ENCODE data around the gene TENT5C.

Gene TENT5C

DNA sequence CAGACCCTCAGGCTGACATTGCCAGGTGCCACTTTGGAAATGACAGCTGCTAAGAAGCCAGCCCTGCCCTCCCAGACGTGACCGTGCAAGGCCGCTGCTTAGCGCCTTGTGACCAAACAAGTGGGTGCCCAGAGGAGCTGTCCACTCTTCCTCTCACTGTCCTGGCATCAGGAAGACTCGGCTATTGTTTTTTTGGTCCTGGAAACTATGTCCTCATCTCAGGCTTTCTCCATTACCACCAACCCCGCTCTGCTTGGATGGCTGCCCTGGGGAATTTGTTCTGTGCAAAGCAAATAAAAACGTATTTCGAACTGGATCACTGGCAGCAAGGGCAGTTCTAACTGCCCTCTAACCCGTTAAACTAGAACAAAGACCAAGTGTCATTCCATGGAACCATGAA lies 13.7 kb upstream of the TENT5C start:
- ATAC-seq, result no peak
- TF ChIP-seq ZC3H10 (CRISPR knock-in tag; IDR thresholded peaks at IDR 0.05) (no peak), OSR1 (CRISPR knock-in tag; IDR thresholded peaks at IDR 0.05) (no peak), ZNF565 (CRISPR knock-in tag; conservative IDR thresholded peaks at IDR 0.05; ENCODE audit: low read depth) (no peak), ESRRG (CRISPR knock-in tag; IDR thresholded peaks at IDR 0.05) (no peak), PPARA (CRISPR knock-in tag; IDR thresholded peaks at IDR 0.05; ENCODE audit: borderline replicate concordance) (no peak), GLIS3 (CRISPR knock-in tag; IDR thresholded peaks at IDR 0.05) (no peak), TOX (CRISPR knock-in tag; IDR thresholded peaks at IDR 0.05; ENCODE audit: borderline replicate concordance) (no peak), ZFP3 (CRISPR knock-in tag; IDR thresholded peaks at IDR 0.05) (no peak), RARB (CRISPR knock-in tag; IDR thresholded peaks at IDR 0.05) (no peak), ARNTL (CRISPR knock-in tag; IDR thresholded peaks at IDR 0.05; ENCODE audit: borderline replicate concordance, low read depth) (no peak)
- TF ChIP-seq, protein P1, sequence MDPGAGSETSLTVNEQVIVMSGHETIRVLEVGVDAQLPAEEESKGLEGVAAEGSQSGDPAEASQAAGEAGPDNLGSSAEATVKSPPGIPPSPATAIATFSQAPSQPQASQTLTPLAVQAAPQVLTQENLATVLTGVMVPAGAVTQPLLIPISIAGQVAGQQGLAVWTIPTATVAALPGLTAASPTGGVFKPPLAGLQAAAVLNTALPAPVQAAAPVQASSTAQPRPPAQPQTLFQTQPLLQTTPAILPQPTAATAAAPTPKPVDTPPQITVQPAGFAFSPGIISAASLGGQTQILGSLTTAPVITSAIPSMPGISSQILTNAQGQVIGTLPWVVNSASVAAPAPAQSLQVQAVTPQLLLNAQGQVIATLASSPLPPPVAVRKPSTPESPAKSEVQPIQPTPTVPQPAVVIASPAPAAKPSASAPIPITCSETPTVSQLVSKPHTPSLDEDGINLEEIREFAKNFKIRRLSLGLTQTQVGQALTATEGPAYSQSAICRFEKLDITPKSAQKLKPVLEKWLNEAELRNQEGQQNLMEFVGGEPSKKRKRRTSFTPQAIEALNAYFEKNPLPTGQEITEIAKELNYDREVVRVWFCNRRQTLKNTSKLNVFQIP (CRISPR knock-in tag; IDR thresholded peaks at IDR 0.05; ENCODE audit: borderline replicate concordance, low read depth), result no peak

DNA sequence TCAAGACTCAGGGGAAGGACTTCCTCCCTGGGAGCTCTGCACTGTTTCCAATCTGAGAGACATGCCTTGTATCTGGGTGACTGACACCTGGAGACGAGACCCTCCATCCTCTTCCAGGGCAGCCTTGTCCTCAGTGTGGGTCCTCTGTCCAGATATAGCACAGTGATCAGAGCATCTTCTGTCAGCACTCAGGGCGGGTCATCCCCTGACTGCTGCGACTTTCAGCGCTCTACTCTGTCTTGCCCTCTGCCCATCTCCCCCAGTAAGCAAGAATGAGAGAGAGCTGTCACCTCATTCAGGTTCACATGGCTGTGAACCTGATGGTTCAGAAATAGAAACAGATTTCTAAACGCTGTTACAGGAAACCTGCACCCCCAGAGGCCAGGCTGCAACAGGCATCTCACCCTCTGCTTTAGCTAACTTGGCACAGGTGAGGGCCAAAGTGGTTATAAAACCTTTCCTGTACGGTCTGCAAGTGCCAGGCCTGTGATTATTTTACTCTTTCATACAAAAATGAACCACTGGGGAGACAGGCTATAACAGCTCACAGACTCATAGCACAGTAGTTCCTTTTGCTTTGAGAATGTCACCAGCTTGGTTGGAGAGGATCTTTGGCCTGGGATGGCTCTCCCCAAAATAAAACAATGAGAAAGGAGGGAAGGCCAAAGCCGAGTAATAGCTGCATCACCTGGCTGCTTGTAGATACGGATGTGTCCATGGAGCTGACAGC lies 11.4 kb upstream of the TENT5C start:
- TF ChIP-seq ZNF8 (CRISPR knock-in tag; IDR thresholded peaks at IDR 0.05) (no peak), ARNTL (CRISPR knock-in tag; IDR thresholded peaks at IDR 0.05; ENCODE audit: borderline replicate concordance, low read depth) (no peak), CSDC2 (CRISPR knock-in tag; IDR thresholded peaks at IDR 0.05) (no peak), TOX (CRISPR knock-in tag; IDR thresholded peaks at IDR 0.05; ENCODE audit: borderline replicate concordance) (no peak), ESRRG (CRISPR knock-in tag; IDR thresholded peaks at IDR 0.05) (no peak), ISL1 (CRISPR knock-in tag; IDR thresholded peaks at IDR 0.05) (no peak), ZNF565 (CRISPR knock-in tag; conservative IDR thresholded peaks at IDR 0.05; ENCODE audit: low read depth) (no peak), PPARA (CRISPR knock-in tag; IDR thresholded peaks at IDR 0.05; ENCODE audit: borderline replicate concordance) (no peak), ZNF70 (CRISPR knock-in tag; IDR thresholded peaks at IDR 0.05) (no peak)
- TF ChIP-seq, protein P2, sequence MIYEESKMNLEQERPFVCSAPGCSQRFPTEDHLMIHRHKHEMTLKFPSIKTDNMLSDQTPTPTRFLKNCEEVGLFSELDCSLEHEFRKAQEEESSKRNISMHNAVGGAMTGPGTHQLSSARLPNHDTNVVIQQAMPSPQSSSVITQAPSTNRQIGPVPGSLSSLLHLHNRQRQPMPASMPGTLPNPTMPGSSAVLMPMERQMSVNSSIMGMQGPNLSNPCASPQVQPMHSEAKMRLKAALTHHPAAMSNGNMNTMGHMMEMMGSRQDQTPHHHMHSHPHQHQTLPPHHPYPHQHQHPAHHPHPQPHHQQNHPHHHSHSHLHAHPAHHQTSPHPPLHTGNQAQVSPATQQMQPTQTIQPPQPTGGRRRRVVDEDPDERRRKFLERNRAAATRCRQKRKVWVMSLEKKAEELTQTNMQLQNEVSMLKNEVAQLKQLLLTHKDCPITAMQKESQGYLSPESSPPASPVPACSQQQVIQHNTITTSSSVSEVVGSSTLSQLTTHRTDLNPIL (CRISPR knock-in tag; IDR thresholded peaks at IDR 0.05; ENCODE audit: low read depth), result no peak
- TF ChIP-seq, protein P3, sequence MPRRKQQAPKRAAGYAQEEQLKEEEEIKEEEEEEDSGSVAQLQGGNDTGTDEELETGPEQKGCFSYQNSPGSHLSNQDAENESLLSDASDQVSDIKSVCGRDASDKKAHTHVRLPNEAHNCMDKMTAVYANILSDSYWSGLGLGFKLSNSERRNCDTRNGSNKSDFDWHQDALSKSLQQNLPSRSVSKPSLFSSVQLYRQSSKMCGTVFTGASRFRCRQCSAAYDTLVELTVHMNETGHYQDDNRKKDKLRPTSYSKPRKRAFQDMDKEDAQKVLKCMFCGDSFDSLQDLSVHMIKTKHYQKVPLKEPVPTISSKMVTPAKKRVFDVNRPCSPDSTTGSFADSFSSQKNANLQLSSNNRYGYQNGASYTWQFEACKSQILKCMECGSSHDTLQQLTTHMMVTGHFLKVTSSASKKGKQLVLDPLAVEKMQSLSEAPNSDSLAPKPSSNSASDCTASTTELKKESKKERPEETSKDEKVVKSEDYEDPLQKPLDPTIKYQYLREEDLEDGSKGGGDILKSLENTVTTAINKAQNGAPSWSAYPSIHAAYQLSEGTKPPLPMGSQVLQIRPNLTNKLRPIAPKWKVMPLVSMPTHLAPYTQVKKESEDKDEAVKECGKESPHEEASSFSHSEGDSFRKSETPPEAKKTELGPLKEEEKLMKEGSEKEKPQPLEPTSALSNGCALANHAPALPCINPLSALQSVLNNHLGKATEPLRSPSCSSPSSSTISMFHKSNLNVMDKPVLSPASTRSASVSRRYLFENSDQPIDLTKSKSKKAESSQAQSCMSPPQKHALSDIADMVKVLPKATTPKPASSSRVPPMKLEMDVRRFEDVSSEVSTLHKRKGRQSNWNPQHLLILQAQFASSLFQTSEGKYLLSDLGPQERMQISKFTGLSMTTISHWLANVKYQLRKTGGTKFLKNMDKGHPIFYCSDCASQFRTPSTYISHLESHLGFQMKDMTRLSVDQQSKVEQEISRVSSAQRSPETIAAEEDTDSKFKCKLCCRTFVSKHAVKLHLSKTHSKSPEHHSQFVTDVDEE (CRISPR knock-in tag; IDR thresholded peaks at IDR 0.05), result no peak
- TF ChIP-seq, protein P4, sequence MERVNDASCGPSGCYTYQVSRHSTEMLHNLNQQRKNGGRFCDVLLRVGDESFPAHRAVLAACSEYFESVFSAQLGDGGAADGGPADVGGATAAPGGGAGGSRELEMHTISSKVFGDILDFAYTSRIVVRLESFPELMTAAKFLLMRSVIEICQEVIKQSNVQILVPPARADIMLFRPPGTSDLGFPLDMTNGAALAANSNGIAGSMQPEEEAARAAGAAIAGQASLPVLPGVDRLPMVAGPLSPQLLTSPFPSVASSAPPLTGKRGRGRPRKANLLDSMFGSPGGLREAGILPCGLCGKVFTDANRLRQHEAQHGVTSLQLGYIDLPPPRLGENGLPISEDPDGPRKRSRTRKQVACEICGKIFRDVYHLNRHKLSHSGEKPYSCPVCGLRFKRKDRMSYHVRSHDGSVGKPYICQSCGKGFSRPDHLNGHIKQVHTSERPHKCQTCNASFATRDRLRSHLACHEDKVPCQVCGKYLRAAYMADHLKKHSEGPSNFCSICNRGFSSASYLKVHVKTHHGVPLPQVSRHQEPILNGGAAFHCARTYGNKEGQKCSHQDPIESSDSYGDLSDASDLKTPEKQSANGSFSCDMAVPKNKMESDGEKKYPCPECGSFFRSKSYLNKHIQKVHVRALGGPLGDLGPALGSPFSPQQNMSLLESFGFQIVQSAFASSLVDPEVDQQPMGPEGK (CRISPR knock-in tag; IDR thresholded peaks at IDR 0.05; ENCODE audit: borderline replicate concordance), result no peak
- TF ChIP-seq, protein P1 (CRISPR knock-in tag; IDR thresholded peaks at IDR 0.05; ENCODE audit: borderline replicate concordance, low read depth), result no peak
- no peak for ATAC-seq

DNA sequence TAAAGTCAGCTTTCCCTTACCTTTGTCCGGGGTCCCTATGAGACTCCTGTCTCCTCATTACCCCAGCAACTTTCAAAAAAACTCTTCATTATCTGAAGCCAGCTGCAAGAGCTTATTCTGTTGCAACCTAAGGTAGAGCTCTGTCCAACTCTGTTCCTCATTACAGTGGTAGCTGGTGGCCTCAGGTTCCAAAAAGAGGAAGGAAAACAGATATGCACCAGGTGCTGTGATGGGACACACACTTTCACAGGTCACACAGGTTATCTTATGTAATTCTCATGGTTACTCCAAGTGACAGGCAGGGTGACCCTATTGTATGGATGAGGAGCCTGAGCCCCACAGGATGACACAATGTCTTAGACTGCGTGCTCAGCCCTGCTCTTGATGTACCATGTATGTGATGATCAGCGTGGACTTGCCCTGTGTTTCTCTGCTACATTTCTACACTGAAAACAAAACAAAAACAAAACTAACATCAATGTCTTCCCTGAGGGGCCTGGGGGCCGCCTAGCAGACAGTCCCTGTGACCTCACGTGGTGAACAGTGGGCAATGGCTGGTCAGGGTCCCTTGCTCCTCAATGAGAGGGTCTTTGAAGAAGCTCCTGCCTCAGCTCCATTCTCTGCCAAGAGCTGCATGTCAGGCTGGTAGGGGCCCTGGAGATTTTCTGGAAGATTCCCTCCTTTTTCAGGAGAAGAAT lies 9.7 kb upstream of the TENT5C start:
- ATAC-seq, result no peak
- no peak for TF ChIP-seq ZNF565 (CRISPR knock-in tag; conservative IDR thresholded peaks at IDR 0.05; ENCODE audit: low read depth)
- no peak for TF ChIP-seq ZNF70 (CRISPR knock-in tag; IDR thresholded peaks at IDR 0.05)
- TF ChIP-seq SNAI2 (CRISPR knock-in tag; IDR thresholded peaks at IDR 0.05), result no peak
- TF ChIP-seq OSR1 (CRISPR knock-in tag; IDR thresholded peaks at IDR 0.05), result no peak
- TF ChIP-seq, protein P2 (CRISPR knock-in tag; IDR thresholded peaks at IDR 0.05; ENCODE audit: low read depth), result no peak

Data from SK-N-SH treated with all-trans-retinoic acid at 6 μM for 48 hours (cell line).